HUES6 (cell line): ENCODE measurements around the gene ROBO2.

Experiments
- H3K27ac ChIP-seq: 2 replicates; pipeline ENCODE4 v1.7.0; 2013; ENCODE audit warnings: low read depth, mild to moderate bottlenecking, low read length, inconsistent platforms
- H3K27me3 ChIP-seq: 2 replicates; pipeline ENCODE4 v1.6.1; 2013; ENCODE audit warnings: low read length; ENCODE audit not compliant: control insufficient read depth, insufficient read depth
- H3K36me3 ChIP-seq: 2 replicates; pipeline ENCODE4 v1.6.1; 2013; ENCODE audit warnings: low read length; ENCODE audit not compliant: control insufficient read depth, insufficient read depth
- H3K4me1 ChIP-seq: 2 replicates; pipeline ENCODE4 v1.6.1; 2013; ENCODE audit warnings: low read length; ENCODE audit not compliant: control insufficient read depth, insufficient read depth
- H3K4me3 ChIP-seq: 2 replicates; pipeline ENCODE4 v1.5.1; 2013; ENCODE audit warnings: low read depth, low read length
- H3K9ac ChIP-seq: one replicate; pipeline ENCODE4 v1.6.1; 2013; ENCODE audit warnings: mild to moderate bottlenecking, low read length
- H3K9me3 ChIP-seq: 2 replicates; pipeline ENCODE4 v1.6.1; 2013; ENCODE audit warnings: low read depth, low read length; ENCODE audit not compliant: control insufficient read depth, insufficient read depth

Gene ROBO2

DNA sequence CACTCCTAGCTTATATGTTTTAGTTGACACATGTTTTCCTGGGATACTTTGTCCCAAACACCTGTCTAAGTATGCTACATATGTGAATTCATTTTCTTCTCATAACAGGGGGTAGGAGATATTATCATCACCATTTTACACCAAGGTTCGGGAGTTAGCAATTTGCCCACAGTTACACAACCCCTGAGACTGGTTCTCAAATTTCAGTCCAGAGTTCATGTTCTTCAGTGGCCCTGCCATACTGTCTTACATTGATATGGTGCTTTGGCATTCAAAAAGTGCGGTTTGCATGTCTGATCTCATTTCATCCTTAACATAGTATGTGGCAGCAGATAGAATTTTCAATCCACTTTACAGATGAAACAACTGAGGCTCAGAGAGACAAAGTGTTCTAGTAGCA lies 38.4 kb downstream of the ROBO2 start:
- Histone ChIP-seq H3K9ac (no peak overlapping the region), H3K27me3 (no peaks in the 10 kb centered on the region), H3K4me1 (peaks cover 17% of the 10 kb centered on the region), H3K27ac (no peak overlapping the region), H3K4me3 (no peak overlapping the region), H3K9me3 (no peaks in the 10 kb centered on the region), H3K36me3 (no peaks in the 10 kb centered on the region)

- Histone ChIP-seq H3K9me3 (no peaks in the 10 kb centered on the region), H3K4me3 (no peak overlapping the region; the same call in 1 of the 2 replicates), H3K9ac (no peak overlapping the region), H3K27ac (no peak overlapping the region), H3K36me3 (no peaks in the 10 kb centered on the region), H3K27me3 (no peaks in the 10 kb centered on the region), H3K4me1 (peaks cover 17% of the 10 kb centered on the region)
Observed at GRCh38 chr3:77079988-77080610, 40.2 kb downstream of the ROBO2 start.

- H3K27ac ChIP-seq: no peak overlapping the region
- H3K4me3 ChIP-seq: no peak overlapping the region
- H3K9ac ChIP-seq: no peak overlapping the region
- H3K9me3 ChIP-seq: no peaks in the 10 kb centered on the region
- H3K36me3 ChIP-seq: no peaks in the 10 kb centered on the region
- H3K27me3 ChIP-seq: no peaks in the 10 kb centered on the region
- peaks cover 17% of the 10 kb centered on the region for H3K4me1 ChIP-seq
Observed at GRCh38 chr3:77081240-77081661, 41.4 kb downstream of the ROBO2 start.

DNA sequence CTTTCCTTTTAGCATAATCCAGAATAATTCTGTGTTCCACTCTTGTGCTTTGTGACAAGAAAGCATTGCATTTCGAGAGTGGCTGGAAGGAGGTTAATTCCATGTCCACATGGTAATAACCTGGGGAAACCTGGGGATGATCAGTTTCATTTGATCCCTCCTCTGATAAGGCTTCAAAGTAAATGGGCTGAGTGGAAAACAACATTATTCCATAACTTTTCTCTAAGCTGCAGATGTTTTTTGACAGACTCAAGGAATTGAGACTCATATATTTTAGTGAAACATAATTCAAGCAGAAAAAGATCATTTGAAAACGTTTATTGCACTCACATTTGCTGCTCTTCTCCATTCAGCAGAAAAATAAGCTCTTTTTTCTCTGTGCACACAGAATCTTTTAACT lies 44.6 kb downstream of the ROBO2 start:
- Histone ChIP-seq H3K27me3 (no peaks in the 10 kb centered on the region), H3K36me3 (no peaks in the 10 kb centered on the region), H3K9me3 (no peaks in the 10 kb centered on the region), H3K4me1 (peaks cover 16% of the 10 kb centered on the region), H3K9ac (no peak overlapping the region), H3K27ac (no peak overlapping the region), H3K4me3 (no peak overlapping the region)

DNA sequence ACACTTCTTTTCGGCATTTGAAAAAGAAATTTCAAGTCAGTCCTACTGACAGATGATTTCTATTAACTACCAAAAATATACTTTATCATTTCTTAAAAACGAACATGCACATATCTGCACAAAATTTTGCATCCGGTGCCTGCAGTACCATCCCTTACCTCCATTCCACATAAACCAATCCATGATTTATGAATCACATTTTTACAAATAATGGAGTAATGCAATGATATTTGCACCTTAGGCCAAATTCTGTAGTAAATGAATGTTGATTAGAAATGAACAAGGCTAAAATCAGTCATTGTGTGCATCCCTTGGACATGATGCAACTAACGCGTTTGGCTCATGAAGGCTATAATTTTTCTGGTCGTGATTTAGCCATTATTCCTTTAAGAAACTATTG lies 46.5 kb downstream of the ROBO2 start:
- Histone ChIP-seq H3K36me3 (no peaks in the 10 kb centered on the region), H3K4me3 (no peak overlapping the region), H3K4me1 (0 out of 2 replicates have a peak, but pooled peaks cover 1% of the 10 kb centered on the region), H3K27me3 (no peaks in the 10 kb centered on the region), H3K9ac (no peak overlapping the region), H3K9me3 (no peaks in the 10 kb centered on the region), H3K27ac (no peak overlapping the region)

DNA sequence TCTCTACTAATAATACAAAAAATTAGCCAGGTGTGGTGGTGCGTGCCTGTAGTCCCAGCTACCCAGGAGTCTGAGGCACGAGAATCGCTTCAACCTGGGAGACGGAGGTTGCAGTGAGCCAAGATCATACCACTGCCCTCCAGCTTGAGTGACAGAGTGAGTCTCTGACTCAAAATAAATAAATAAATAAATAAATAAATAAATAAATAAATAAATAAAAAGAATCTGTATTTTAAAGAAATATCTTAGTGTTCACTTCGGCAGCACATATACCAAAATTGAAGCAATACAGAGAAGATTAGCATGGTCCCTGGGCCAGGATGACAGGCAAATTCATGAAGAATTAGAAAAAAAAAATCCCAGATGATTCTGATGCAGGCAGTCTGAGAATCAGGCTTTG lies 51.9 kb downstream of the ROBO2 start:
- Histone ChIP-seq H3K9me3 (no peaks in the 10 kb centered on the region), H3K27me3 (no peaks in the 10 kb centered on the region), H3K36me3 (no peaks in the 10 kb centered on the region), H3K9ac (no peak overlapping the region), H3K27ac (no peak overlapping the region), H3K4me1 (no peaks in the 10 kb centered on the region), H3K4me3 (no peak overlapping the region)

DNA sequence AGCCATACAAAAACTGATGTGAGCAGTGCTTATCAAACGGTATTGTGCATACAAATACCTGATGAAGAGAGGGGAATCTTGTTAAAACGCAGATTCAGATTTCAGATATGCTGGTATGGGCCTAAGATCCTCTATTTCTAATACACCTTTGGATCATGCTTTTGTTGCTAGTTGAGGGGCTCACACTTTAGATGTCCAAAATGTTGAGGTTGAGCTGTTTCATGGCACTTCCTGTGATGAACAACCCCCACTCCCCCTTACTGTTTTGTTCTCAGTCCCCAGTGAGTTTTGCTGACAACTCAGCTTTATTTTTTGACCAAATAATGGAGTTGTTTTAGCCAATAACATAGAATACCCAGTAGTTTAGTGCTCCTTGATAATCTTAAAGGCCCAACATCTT lies 53.2 kb downstream of the ROBO2 start:
- no peak overlapping the region for H3K27ac ChIP-seq
- H3K4me3 ChIP-seq: no peak overlapping the region
- no peaks in the 10 kb centered on the region for H3K36me3 ChIP-seq
- no peaks in the 10 kb centered on the region for H3K27me3 ChIP-seq
- H3K9me3 ChIP-seq: no peaks in the 10 kb centered on the region
- no peak overlapping the region for H3K9ac ChIP-seq
- H3K4me1 ChIP-seq: no peaks in the 10 kb centered on the region

GRCh38 chr3:77096145-77096544 lies 56.2 kb downstream of the ROBO2 start:
- no peak overlapping the region for H3K9ac ChIP-seq
- no peak overlapping the region for H3K27ac ChIP-seq
- H3K36me3 ChIP-seq: no peaks in the 10 kb centered on the region
- no peaks in the 10 kb centered on the region for H3K9me3 ChIP-seq
- no peaks in the 10 kb centered on the region for H3K4me1 ChIP-seq
- H3K4me3 ChIP-seq: no peak overlapping the region
- H3K27me3 ChIP-seq: no peaks in the 10 kb centered on the region

GRCh38 chr3:77096966-77097890 lies 57.3 kb downstream of the ROBO2 start:
- no peaks in the 10 kb centered on the region for H3K4me1 ChIP-seq
- no peak overlapping the region for H3K27ac ChIP-seq
- no peak overlapping the region for H3K4me3 ChIP-seq
- H3K27me3 ChIP-seq: no peaks in the 10 kb centered on the region
- no peak overlapping the region for H3K9ac ChIP-seq
- H3K9me3 ChIP-seq: no peaks in the 10 kb centered on the region
- H3K36me3 ChIP-seq: no peaks in the 10 kb centered on the region

DNA sequence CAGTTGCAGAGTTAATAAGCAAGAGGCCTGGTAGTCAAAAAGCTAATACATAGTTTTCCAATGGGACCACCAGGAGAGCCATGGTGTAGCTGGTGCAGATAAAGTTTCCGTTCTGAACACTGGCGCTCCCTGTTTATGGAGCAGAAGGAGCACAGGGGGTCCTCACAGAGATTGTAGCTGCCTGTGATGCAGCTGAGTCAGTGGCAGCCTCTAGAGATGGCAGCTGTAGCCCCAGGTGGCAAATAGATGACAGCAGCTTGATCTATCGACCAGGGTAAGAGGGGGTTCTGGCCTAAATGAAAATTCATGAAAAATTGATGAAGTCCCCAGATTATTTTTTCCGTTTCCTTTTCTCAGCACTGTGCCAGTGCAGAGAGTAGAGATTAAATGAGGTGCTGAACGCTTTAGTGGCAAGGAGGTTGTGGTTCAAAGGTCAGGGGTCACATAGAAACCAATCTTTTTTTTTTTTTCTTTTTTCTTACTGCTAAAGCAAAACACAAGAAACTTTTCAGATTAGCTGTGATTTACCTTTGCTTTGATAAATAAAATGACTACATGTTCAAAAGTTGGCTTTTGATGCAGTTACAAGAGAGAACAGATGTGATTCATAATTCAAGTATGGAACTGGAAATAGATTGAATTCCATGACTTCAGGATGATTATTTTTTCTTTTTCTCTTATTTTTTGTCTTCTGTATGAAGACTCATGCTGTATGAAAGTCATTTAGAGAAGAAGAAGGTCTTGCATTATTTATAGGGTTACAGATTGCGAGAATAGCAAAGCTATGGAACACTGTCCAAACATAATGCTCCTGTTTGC lies 63.3 kb downstream of the ROBO2 start:
- H3K9ac ChIP-seq: no peak overlapping the region
- no peak overlapping the region for H3K4me3 ChIP-seq
- no peaks in the 10 kb centered on the region for H3K9me3 ChIP-seq
- no peaks in the 10 kb centered on the region for H3K27me3 ChIP-seq
- no peak overlapping the region for H3K27ac ChIP-seq
- no peaks in the 10 kb centered on the region for H3K36me3 ChIP-seq
- no peaks in the 10 kb centered on the region for H3K4me1 ChIP-seq

DNA sequence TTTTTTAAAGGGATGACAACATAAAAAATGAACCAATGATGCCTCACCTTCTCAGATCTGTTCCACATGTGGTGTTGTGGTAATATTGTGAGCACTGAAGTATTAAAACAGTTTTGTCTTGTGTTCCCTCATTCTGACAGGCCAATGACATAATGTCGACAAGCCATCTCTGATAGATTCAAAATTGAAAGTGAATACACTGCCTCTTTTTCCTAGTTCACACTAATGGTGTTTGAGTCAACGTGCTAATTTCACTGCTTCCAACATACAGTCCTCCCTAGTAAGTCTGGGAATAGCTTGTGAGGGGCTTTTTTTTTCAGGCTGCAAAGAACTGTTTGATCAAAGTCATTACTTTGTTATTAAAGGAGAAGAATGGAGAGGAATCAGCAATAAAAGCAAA lies 82.8 kb downstream of the ROBO2 start:
- Histone ChIP-seq H3K36me3 (no peaks in the 10 kb centered on the region), H3K27me3 (no peaks in the 10 kb centered on the region), H3K4me1 (no peaks in the 10 kb centered on the region), H3K9ac (no peak overlapping the region), H3K9me3 (no peaks in the 10 kb centered on the region), H3K4me3 (no peak overlapping the region), H3K27ac (no peak overlapping the region)
